GM18526 (cell line): Measurements from ENCODE around the gene CMTM6.

ENCODE experiments used
- POLR2A ChIP-seq: IDR thresholded peaks from 3 replicates; pipeline ENCODE4 v1.6.1; 2011; ENCODE audit not compliant: insufficient read length; ENCODE audit errors: extremely low read depth

The CMTM6 gene

DNA sequence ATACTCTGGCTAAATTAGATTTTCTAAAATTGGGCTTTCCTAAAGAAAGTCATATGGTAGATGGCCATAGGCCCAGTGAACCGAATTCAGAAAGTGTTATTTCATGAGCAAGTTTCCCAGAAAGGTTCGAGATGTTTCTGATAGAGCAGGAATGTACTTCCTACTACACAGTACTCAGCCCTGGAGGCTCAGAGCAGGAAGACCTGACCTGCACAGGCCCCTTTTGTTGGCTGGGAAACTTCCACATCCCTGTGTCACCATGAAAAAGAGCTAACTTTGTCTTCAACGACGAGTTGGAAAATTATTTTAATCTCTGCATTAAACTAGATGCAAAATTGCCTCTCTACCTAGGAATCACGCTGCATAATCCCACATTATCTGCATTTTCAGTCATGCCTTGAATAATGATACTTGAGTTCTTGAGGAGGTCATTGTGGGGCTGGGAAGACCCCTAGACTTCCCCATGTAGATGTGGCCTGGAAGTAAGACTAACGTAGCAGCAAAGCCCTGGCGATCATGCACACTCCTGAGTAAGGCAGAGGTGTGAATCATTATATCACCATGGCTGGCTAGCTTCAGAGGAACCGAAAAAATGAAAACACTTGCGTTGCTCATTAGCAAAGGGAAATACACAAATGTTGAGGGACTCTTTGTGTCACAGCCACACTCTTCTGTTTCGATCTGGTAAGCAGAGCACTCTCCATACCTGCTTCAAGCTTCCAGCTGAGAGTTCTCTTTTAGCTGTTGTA, 63.9 kb downstream of the CMTM6 start:
- no peak for TF ChIP-seq POLR2A

- no peak for TF ChIP-seq POLR2A
Measured at GRCh38 chr3:32437896-32438295, 64.8 kb downstream of the CMTM6 start.

DNA sequence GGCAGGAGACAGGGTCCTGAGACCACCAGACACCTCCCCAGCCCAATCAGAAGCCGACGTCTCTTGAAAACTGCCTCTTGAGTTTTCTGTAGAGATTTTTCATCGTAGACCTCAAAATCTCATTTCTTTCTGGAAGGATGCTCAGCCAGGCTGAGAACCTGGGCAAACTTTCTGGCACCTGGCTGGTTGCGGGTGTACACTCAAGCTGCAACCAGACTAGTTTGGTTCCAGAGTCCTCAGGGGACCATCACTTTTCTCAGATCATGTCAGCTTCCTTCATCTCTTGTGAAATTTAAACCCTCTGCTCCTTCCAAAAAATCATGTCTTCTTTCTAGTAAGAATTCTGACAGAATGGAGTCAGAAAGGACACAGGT, 65.8 kb downstream of the CMTM6 start:
- TF ChIP-seq POLR2A, result no peak

DNA sequence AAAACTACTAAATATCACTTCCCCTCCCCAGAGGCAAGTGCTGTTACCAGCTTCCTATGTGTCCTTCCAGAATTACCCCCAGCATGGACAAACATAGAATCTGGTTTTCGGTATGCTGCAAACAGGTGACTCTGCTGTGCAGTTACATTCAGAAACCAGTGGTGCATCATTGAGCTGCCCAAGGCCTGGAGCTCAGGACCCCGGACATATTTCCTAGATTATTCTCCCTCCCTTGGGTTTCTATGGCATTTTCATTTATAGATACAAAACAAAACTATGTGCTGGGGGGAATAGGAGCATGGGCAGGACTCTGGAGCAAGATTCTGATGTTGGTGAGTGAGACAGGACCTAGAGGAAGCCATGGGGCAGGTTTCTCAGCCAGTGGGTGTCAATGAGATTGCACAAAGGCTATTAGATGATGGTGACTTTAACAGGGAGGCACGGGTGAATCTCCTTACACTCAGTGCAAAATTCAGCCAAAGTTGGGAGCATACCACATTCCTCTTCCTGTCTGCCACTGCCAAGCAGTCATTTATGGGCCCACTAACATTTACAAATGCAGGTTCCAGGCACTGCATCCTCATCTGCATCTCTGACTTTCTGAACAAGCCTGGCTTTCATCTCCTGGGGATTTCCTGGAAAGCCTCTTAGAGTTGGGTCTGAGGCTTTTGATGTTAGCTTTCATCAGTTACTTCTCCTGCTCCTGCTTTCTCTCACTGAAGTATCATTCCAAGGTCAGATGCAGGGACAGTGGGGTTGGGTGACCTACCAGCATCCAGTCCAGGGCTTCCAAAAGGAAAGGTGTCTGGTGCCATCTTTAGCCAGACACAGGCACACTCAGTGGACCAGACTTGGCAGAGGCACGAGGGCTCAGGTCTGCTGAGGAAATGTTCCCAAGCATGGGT, 66.5 kb downstream of the CMTM6 start:
- no peak for TF ChIP-seq POLR2A

DNA sequence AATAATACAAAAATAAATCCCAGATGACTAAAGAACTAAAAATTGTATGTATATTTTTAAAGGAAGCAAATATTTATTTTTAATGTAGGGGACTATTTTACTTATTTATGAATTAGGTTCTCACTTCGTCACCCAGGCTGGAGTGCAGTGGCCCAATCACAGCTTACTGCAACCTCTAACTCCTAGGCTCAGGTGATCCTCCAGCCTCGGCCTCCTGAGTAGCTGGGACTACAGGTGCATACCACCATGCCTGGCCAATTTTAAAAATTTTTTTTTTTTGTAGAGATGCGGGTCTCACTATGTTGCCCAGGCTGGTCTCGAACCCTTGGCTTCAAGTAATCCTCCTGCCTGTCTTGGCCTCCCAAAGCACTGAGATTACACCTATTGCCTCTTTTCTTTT, 68.4 kb downstream of the CMTM6 start:
- no peak for TF ChIP-seq POLR2A

GRCh38 chr3:32432711-32433530, 69.7 kb downstream of the CMTM6 start:
- no peak for TF ChIP-seq POLR2A

DNA sequence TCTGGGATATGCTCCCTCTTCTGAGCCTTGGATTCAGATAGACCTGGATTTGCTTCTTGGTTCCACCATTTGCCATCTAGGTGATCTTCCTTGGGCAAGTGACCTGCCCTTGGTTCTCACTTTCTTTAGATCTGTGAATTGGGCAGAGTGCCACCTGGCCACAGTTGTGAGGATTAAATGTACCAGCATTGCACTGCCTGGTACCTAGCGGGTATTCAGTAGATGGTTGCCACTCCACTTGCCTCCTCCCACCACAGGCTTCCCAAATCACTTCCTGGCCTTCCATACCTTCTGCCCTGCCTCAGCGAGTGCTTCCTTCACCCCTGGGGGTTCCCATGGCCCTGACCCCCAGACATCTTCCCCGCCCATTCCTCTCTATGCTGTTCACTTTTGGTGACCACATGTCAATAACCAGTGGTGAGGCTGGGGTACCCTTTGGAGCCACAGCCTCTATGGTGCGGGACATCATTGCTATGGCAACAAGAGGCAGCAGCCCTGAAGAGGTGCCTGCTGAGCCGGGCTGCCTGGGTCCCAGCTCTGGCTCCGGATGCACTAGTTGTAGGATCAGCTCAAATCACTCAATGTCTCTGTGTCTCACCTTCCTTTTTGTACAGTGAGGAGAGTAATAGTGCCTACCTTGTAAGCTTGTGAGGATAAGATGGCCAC, 70.5 kb downstream of the CMTM6 start:
- no peak for TF ChIP-seq POLR2A

GRCh38 chr3:32431481-32431880, 71.2 kb downstream of the CMTM6 start:
- TF ChIP-seq POLR2A, result no peak
